Epithelial cell of proximal tubule (primary cell): ENCODE measurements around the gene BEND6. TPM values are rescaled to one million over a fixed set of nuclear protein-coding genes. Genes with fewer than 3 reads are reported as not detected.
A peak's percentile ranks its signal among the peaks of the same experiment; 100 is the strongest.
"Not testable (repeated sequence)": the region's sequence is repeated elsewhere in the genome, so short reads cannot be mapped to it uniquely, and the experiment has no call there.

Experiments used
- DNase-seq: peaks from one replicate; pipeline ENCODE4 v3.0.0-alpha.2; 2011; ENCODE audit warnings: low read depth
- H3K4me3 ChIP-seq: 2 replicates; pipeline ENCODE4 v1.5.1; 2011; ENCODE audit warnings: low read depth, mild to moderate bottlenecking, low read length
- CTCF ChIP-seq: conservative IDR thresholded peaks from 2 replicates; pipeline ENCODE4 v1.5.1; 2012; ENCODE audit warnings: low read depth, mild to moderate bottlenecking, low read length
- total RNA-seq: library from RNA; depleted of rRNA; stranded (reverse); fragments of >200 nt; gene quantifications from 2 replicates; pipeline ENCODE4 v1.2.3, GENCODE V29; 2015

The BEND6 gene
- total RNA-seq, 1 donor from 2014 or later = 6.1 TPM

GRCh38 chr6:57006101-57006500, 51.2 kb downstream of the BEND6 start:
- no peak overlapping the region for H3K4me3 ChIP-seq
- no peak for TF ChIP-seq CTCF
- no peak for DNase-seq

GRCh38 chr6:57008069-57008468, 53.2 kb downstream of the BEND6 start:
- not testable (repeated sequence) for DNase-seq, H3K4me3 ChIP-seq

GRCh38 chr6:57013521-57013926, 58.6 kb downstream of the BEND6 start:
- DNase-seq = peak; percentile 77
- no peak overlapping the region for H3K4me3 ChIP-seq
- TF ChIP-seq CTCF = no peak

- H3K4me3 ChIP-seq = no peak overlapping the region
- DNase-seq = no peak
- no peak for TF ChIP-seq CTCF
Measured at GRCh38 chr6:57017069-57017468, 62.2 kb downstream of the BEND6 start.

- TF ChIP-seq CTCF = no peak
- no peak overlapping the region for H3K4me3 ChIP-seq
- no peak for DNase-seq
Measured at GRCh38 chr6:57017841-57018240, 62.9 kb downstream of the BEND6 start.

- no peak for DNase-seq
- no peak for TF ChIP-seq CTCF
- no peak overlapping the region for H3K4me3 ChIP-seq
Measured at GRCh38 chr6:57019434-57019833, 64.5 kb downstream of the BEND6 start.

GRCh38 chr6:57021086-57021720, 66.3 kb downstream of the BEND6 start:
- peak; percentile 20 for DNase-seq
- no peak overlapping the region for H3K4me3 ChIP-seq
- peak; percentile 55 for TF ChIP-seq CTCF
